ENCODE measurements around the gene KAT6B.

KAT6B gene

GRCh38 chr10:74960670-74961069 lies 134.3 kb downstream of the KAT6B start:
- no peak for DNase-seq

GRCh38 chr10:74962517-74962916 lies 136.1 kb downstream of the KAT6B start:
- DNase-seq, result no peak

- DNase-seq, result no peak
Observed at GRCh38 chr10:74963549-74963948, 137.1 kb downstream of the KAT6B start.

- DNase-seq, result no peak
Observed at GRCh38 chr10:74967911-74968666, 141.7 kb downstream of the KAT6B start.

- DNase-seq, result no peak
Observed at GRCh38 chr10:74968667-74969061, 142.3 kb downstream of the KAT6B start.

- DNase-seq, result no peak
Observed at GRCh38 chr10:74969093-74969492, 142.7 kb downstream of the KAT6B start.

GRCh38 chr10:74969530-74969929 lies 143.1 kb downstream of the KAT6B start:
- no peak for DNase-seq

GRCh38 chr10:74973741-74974392 lies 147.5 kb downstream of the KAT6B start:
- DNase-seq, result no peak

- no peak for DNase-seq
Observed at GRCh38 chr10:74975758-74976157, 149.4 kb downstream of the KAT6B start.

GRCh38 chr10:74976565-74976964 lies 150.2 kb downstream of the KAT6B start:
- no peak for DNase-seq

- DNase-seq, result no peak
Observed at GRCh38 chr10:74977072-74977471, 150.7 kb downstream of the KAT6B start.

- DNase-seq, result peak; percentile 31
Observed at GRCh38 chr10:74977913-74978847, 151.8 kb downstream of the KAT6B start.

- no peak for DNase-seq
Observed at GRCh38 chr10:74981831-74982633, 155.6 kb downstream of the KAT6B start.

GRCh38 chr10:74982634-74982982 lies 156.2 kb downstream of the KAT6B start:
- DNase-seq, result no peak

GRCh38 chr10:74983383-74983782 lies 157.0 kb downstream of the KAT6B start:
- DNase-seq, result no peak

- DNase-seq, result no peak
Observed at GRCh38 chr10:74987339-74988053, 161.1 kb downstream of the KAT6B start.

- DNase-seq, result no peak
Observed at GRCh38 chr10:74988054-74988775, 161.8 kb downstream of the KAT6B start.

GRCh38 chr10:74988832-74989561 lies 162.6 kb downstream of the KAT6B start:
- DNase-seq, result no peak

- no peak for DNase-seq
Observed at GRCh38 chr10:74991435-74991834, 165.0 kb downstream of the KAT6B start.

GRCh38 chr10:74992068-74992467 lies 165.7 kb downstream of the KAT6B start:
- no peak for DNase-seq

- no peak for DNase-seq
Observed at GRCh38 chr10:74993649-74994048, 167.2 kb downstream of the KAT6B start.

Data from stimulated activated CD4-positive, alpha-beta T cell treated with anti-CD3 and anti-CD28 coated beads, Interleukin-1b, Interleukin-23, amount 100 ng/mL, for 48 hours (primary cell).